Measurements from ENCODE around the gene ZSCAN10. TPM values are rescaled to one million over a fixed set of nuclear protein-coding genes. Genes with fewer than 3 reads are reported as not detected.

Gene ZSCAN10
- under 1 TPM in 4 of 5 donors, not detected in 1; 0.19 to 0.64 (median 0.39) TPM for total RNA-seq
- 0.07 TPM for total RNA-seq (2013)
- total RNA-seq = 0 to 0.61 (median 0.05) reads per million in 29 experiments

GRCh38 chr16:3098459-3099394, at the start of gene ZSCAN10:
Gene ZSCAN10 (minus strand): TSS chr16:3099294. CDS start chr16:3092937, 6,357 bp downstream.
- ChIA-PET POLR2A (interaction anchor here (0.5 to 0.7 kb wide), 2 partner anchors 10 to 21 kb away, joined by 3 to 12 read pairs; no protein-coding TSS in a partner anchor), CTCF (interaction anchor here (0.6 to 3.0 kb wide), 7 partner anchors 10 to 365 kb away, joined by 3 to 8 read pairs (median 3); no protein-coding TSS in a partner anchor)
- Mint-ChIP-seq H3K27me3 (no peaks in the 10 kb centered on the region), H3K9me3 (no peaks in the 10 kb centered on the region), H3K4me1 (peaks cover 43 to 58% (median 46%) of the 10 kb centered on the region in 3 donors), H3K36me3 (no peaks in the 10 kb centered on the region), H3K27ac (peak within 1 kb of the TSS; percentile 90), H3K4me3 (peak within 1 kb of the TSS; percentile 66 to 75 (median 70))
- Histone ChIP-seq H3K9me3 (no peaks in the 10 kb centered on the region), H3K27ac (ENCODE audit: low read length) (peak within 1 kb of the TSS; percentile 25), H3K4me3 (ENCODE audit: control insufficient read depth in 1 of 2, extremely low read depth in 1 of 2, low read length in 1 of 2) (peak within 1 kb of the TSS; percentile 2 to 33), H3K27me3 (replicated peaks in 1 of 2; ENCODE audit: control insufficient read depth in 2 of 2, extremely low read depth in 1 of 2, insufficient read depth in 2 of 2, low read length in 1 of 2) (no peaks in the 10 kb centered on the region), H3K4me1 (ENCODE audit: control insufficient read depth in 1 of 2, extremely low read depth in 1 of 2, insufficient read depth in 2 of 2, low read length in 2 of 2) (peaks cover 16 to 67% of the 10 kb centered on the region in 2 experiments), H3K36me3 (ENCODE audit: control insufficient read depth in 2 of 2, extremely low read depth in 1 of 2, insufficient read depth in 1 of 2, low read length in 1 of 2) (no peaks in the 10 kb centered on the region)
- DNase-seq (no peak), ATAC-seq (replicated peaks in 1 of 4) (no peak)
- WGBS (ENCODE audit: insufficient coverage) = 84% methylated on average over 11 of the region's 21 CpGs

GRCh38 chr16:3148256-3149192, 49.4 kb upstream of the ZSCAN10 start:
- H3K9me3 ChIP-seq = no peaks in the 10 kb centered on the region
- Mint-ChIP-seq H3K4me3 (peak overlapping the region; percentile 80 to 93 (median 84)), H3K9me3 (peaks cover 0 to 5% (median 0%) of the 10 kb centered on the region in 3 donors), H3K36me3 (no peaks in the 10 kb centered on the region), H3K27me3 (peaks cover 0 to 5% of the 10 kb centered on the region in 2 donors), H3K27ac (peak overlapping the region; percentile 55 to 61), H3K4me1 (peaks cover 20 to 27% (median 22%) of the 10 kb centered on the region in 3 donors)
- H3K27ac ChIP-seq (ENCODE audit: low read length) = no peak overlapping the region
- H3K4me1 ChIP-seq (ENCODE audit: control insufficient read depth in 1 of 2, extremely low read depth in 1 of 2, insufficient read depth in 2 of 2, low read length in 2 of 2) = peaks cover 4 to 38% of the 10 kb centered on the region in 2 experiments
- POLR2A ChIA-PET = no interaction called here
- no peaks in the 10 kb centered on the region for H3K36me3 ChIP-seq (ENCODE audit: control insufficient read depth in 2 of 2, extremely low read depth in 1 of 2, insufficient read depth in 1 of 2, low read length in 1 of 2)
- H3K4me3 ChIP-seq (ENCODE audit: control insufficient read depth in 1 of 2, extremely low read depth in 1 of 2, low read length in 1 of 2) = no peak overlapping the region
- WGBS (ENCODE audit: insufficient coverage) = 91% methylated on average over 7 of the region's 13 CpGs
- peaks cover 0 to 20% of the 10 kb centered on the region in 2 experiments for H3K27me3 ChIP-seq (replicated peaks in 1 of 2; ENCODE audit: control insufficient read depth in 2 of 2, extremely low read depth in 1 of 2, insufficient read depth in 2 of 2, low read length in 1 of 2)
- no peak for DNase-seq
- ATAC-seq (replicated peaks in 1 of 4) = no peak
- CTCF ChIA-PET = interaction anchor here in 1 of 2 donors (1.0 to 2.5 kb wide), 3 partner anchors 14 to 71 kb away, joined by 3 to 10 read pairs (median 3); partner anchors contain the start of gene ZNF213

GRCh38 chr16:3147757-3148104, 48.6 kb upstream of the ZSCAN10 start:
- no peak overlapping the region for H3K27ac ChIP-seq (ENCODE audit: low read length)
- no peak for DNase-seq
- peaks cover 4 to 38% of the 10 kb centered on the region in 2 experiments for H3K4me1 ChIP-seq (ENCODE audit: control insufficient read depth in 1 of 2, extremely low read depth in 1 of 2, insufficient read depth in 2 of 2, low read length in 2 of 2)
- peaks cover 0 to 20% of the 10 kb centered on the region in 2 experiments for H3K27me3 ChIP-seq (replicated peaks in 1 of 2; ENCODE audit: control insufficient read depth in 2 of 2, extremely low read depth in 1 of 2, insufficient read depth in 2 of 2, low read length in 1 of 2)
- peaks cover 0 to 4% (median 0%) of the 10 kb centered on the region in 3 donors for H3K9me3 Mint-ChIP-seq
- no peak overlapping the region for H3K4me3 Mint-ChIP-seq
- CTCF ChIA-PET = interaction anchor here (0.6 to 2.5 kb wide), 2 partner anchors 11 to 13 kb away, joined by 3 to 10 read pairs; partner anchors contain the start of gene ZNF213 (in 1 of the 2)
- H3K36me3 Mint-ChIP-seq = no peaks in the 10 kb centered on the region
- H3K9me3 ChIP-seq = no peaks in the 10 kb centered on the region
- 95% methylated on average over 3 of the region's 5 CpGs for WGBS (ENCODE audit: insufficient coverage)
- peaks cover 1% of the 10 kb centered on the region in 2 donors for H3K36me3 ChIP-seq (ENCODE audit: control insufficient read depth in 2 of 2, extremely low read depth in 1 of 2, insufficient read depth in 1 of 2, low read length in 1 of 2)
- no peak overlapping the region for H3K27ac Mint-ChIP-seq
- H3K27me3 Mint-ChIP-seq = peaks cover 0 to 4% of the 10 kb centered on the region in 2 donors
- no peak for ATAC-seq (replicated peaks in 1 of 4)
- H3K4me1 Mint-ChIP-seq = peaks cover 18 to 25% (median 20%) of the 10 kb centered on the region in 3 donors
- POLR2A ChIA-PET = no interaction called here
- no peak overlapping the region for H3K4me3 ChIP-seq (ENCODE audit: control insufficient read depth in 1 of 2, extremely low read depth in 1 of 2, low read length in 1 of 2)

- no peaks in the 10 kb centered on the region for H3K9me3 ChIP-seq
- no peak overlapping the region for H3K27ac Mint-ChIP-seq
- H3K9me3 Mint-ChIP-seq = no peaks in the 10 kb centered on the region
- peaks cover 4% of the 10 kb centered on the region for H3K36me3 Mint-ChIP-seq
- H3K4me1 ChIP-seq (ENCODE audit: control insufficient read depth in 1 of 2, extremely low read depth in 1 of 2, insufficient read depth in 2 of 2, low read length in 2 of 2) = peaks cover 4 to 33% of the 10 kb centered on the region in 2 experiments
- H3K4me3 Mint-ChIP-seq = no peak overlapping the region
- ChIA-PET POLR2A (interaction anchor here in 1 of 2 donors (0.7 kb wide), 1 partner anchor 112 kb away, joined by 8 read pairs; no protein-coding TSS in a partner anchor), CTCF (interaction anchor here (0.6 to 2.5 kb wide), 3 partner anchors 11 to 99 kb away, joined by 3 to 10 read pairs (median 9); partner anchors contain the start of gene ZNF213 (in 1 of the 2))
- WGBS (ENCODE audit: insufficient coverage) = 86% methylated on average over 13 of the region's 16 CpGs
- H3K27ac ChIP-seq (ENCODE audit: low read length) = no peak overlapping the region
- no peak overlapping the region for H3K4me3 ChIP-seq (ENCODE audit: control insufficient read depth in 1 of 2, extremely low read depth in 1 of 2, low read length in 1 of 2)
- H3K27me3 Mint-ChIP-seq = no peaks in the 10 kb centered on the region
- ATAC-seq (replicated peaks in 1 of 4) (no peak), DNase-seq (no peak)
- peaks cover 0 to 17% of the 10 kb centered on the region in 2 experiments for H3K27me3 ChIP-seq (replicated peaks in 1 of 2; ENCODE audit: control insufficient read depth in 2 of 2, extremely low read depth in 1 of 2, insufficient read depth in 2 of 2, low read length in 1 of 2)
- peaks cover 13 to 20% (median 19%) of the 10 kb centered on the region in 3 donors for H3K4me1 Mint-ChIP-seq
- peaks cover 6% of the 10 kb centered on the region in 2 donors for H3K36me3 ChIP-seq (ENCODE audit: control insufficient read depth in 2 of 2, extremely low read depth in 1 of 2, insufficient read depth in 1 of 2, low read length in 1 of 2)
These were observed 48.1 kb upstream of the ZSCAN10 start for GRCh38 chr16:3147046-3147756.

- Histone ChIP-seq H3K9me3 (no peaks in the 10 kb centered on the region), H3K27ac (ENCODE audit: low read length) (no peak overlapping the region), H3K4me1 (ENCODE audit: control insufficient read depth in 1 of 2, extremely low read depth in 1 of 2, insufficient read depth in 2 of 2, low read length in 2 of 2) (peaks cover under 1 to 18% of the 10 kb centered on the region in 2 experiments), H3K36me3 (ENCODE audit: control insufficient read depth in 2 of 2, extremely low read depth in 1 of 2, insufficient read depth in 1 of 2, low read length in 1 of 2) (peaks cover 17 to 19% of the 10 kb centered on the region in 2 donors), H3K27me3 (replicated peaks in 1 of 2; ENCODE audit: control insufficient read depth in 2 of 2, extremely low read depth in 1 of 2, insufficient read depth in 2 of 2, low read length in 1 of 2) (peaks cover 0 to 10% of the 10 kb centered on the region in 2 experiments), H3K4me3 (ENCODE audit: control insufficient read depth in 1 of 2, extremely low read depth in 1 of 2, low read length in 1 of 2) (no peak overlapping the region)
- WGBS (ENCODE audit: insufficient coverage) = 85% methylated on average over 10 of the region's 12 CpGs
- ATAC-seq (replicated peaks in 1 of 4) = no peak
- Mint-ChIP-seq H3K36me3 (peaks cover 12% of the 10 kb centered on the region), H3K4me1 (peaks cover 5 to 15% (median 11%) of the 10 kb centered on the region in 3 donors), H3K4me3 (no peak overlapping the region), H3K9me3 (no peaks in the 10 kb centered on the region), H3K27me3 (no peaks in the 10 kb centered on the region), H3K27ac (no peak overlapping the region)
- POLR2A ChIA-PET = interaction anchor here in 1 of 2 donors (0.6 kb wide), 1 partner anchor 69 kb away, joined by 4 read pairs; no protein-coding TSS in a partner anchor
- DNase-seq = no peak
- CTCF ChIA-PET = interaction anchor here in 1 of 2 donors (1.3 kb wide), 1 partner anchor 11 kb away, joined by 3 read pairs; the partner anchor contains the start of gene ZNF213
These were observed 46.6 kb upstream of the ZSCAN10 start for GRCh38 chr16:3145660-3146059.
